HEK293T (cell line): Measurements from ENCODE around the gene FBH1.

Experiments used
- ARNT ChIP-seq: fragments of 450-650 bp; IDR thresholded peaks from 2 replicates; pipeline ENCODE4 v1.6.1; 2017; ENCODE audit warnings: mild to moderate bottlenecking
- BHLHE40 ChIP-seq: fragments of 450-650 bp; IDR thresholded peaks from 2 replicates; pipeline ENCODE4 v1.6.1; 2016; ENCODE audit warnings: mild to moderate bottlenecking, moderate library complexity, borderline replicate concordance
- FOXA1 ChIP-seq: fragments of 450-650 bp; IDR thresholded peaks from 2 replicates; pipeline ENCODE4 v1.6.1; 2016; ENCODE audit warnings: mild to moderate bottlenecking
- FOXK2 ChIP-seq: fragments of 450-650 bp; IDR thresholded peaks from 2 replicates; pipeline ENCODE4 v1.6.1; 2016; ENCODE audit warnings: mild to moderate bottlenecking
- HDGF ChIP-seq: fragments of 450-650 bp; IDR thresholded peaks from 2 replicates; pipeline ENCODE4 v1.6.1; 2017; ENCODE audit warnings: antibody characterized with exemption, borderline replicate concordance
- L3MBTL2 ChIP-seq: fragments of 450-650 bp; conservative IDR thresholded peaks from 2 replicates; pipeline ENCODE4 v1.6.1; 2016; ENCODE audit warnings: mild to moderate bottlenecking
- LEF1 ChIP-seq: fragments of 450-650 bp; IDR thresholded peaks from 2 replicates; pipeline ENCODE4 v1.6.1; 2017; ENCODE audit warnings: mild to moderate bottlenecking, borderline replicate concordance
- SP1 ChIP-seq: fragments of 450-650 bp; IDR thresholded peaks from 2 replicates; pipeline ENCODE4 v1.6.1; 2017
- ZNF384 ChIP-seq: fragments of 450-650 bp; IDR thresholded peaks from 2 replicates; pipeline ENCODE4 v1.6.1; 2016
- TF ChIP-seq, protein P1 (sequence below): fragments of 450-650 bp; IDR thresholded peaks from 2 replicates; pipeline ENCODE4 v1.6.1; 2016

- TF ChIP-seq FOXK2, result no peak
- TF ChIP-seq L3MBTL2, result no peak
- TF ChIP-seq BHLHE40, result no peak
- TF ChIP-seq, protein P1, sequence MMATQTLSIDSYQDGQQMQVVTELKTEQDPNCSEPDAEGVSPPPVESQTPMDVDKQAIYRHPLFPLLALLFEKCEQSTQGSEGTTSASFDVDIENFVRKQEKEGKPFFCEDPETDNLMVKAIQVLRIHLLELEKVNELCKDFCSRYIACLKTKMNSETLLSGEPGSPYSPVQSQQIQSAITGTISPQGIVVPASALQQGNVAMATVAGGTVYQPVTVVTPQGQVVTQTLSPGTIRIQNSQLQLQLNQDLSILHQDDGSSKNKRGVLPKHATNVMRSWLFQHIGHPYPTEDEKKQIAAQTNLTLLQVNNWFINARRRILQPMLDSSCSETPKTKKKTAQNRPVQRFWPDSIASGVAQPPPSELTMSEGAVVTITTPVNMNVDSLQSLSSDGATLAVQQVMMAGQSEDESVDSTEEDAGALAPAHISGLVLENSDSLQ, result no peak
- TF ChIP-seq LEF1, result no peak
- TF ChIP-seq ARNT, result no peak
- TF ChIP-seq ZNF384, result no peak
- no peak for TF ChIP-seq HDGF
- no peak for TF ChIP-seq FOXA1
- TF ChIP-seq SP1, result no peak
These were observed 441 bp downstream of the FBH1 start for GRCh38 chr10:5890452-5890915.
